ENCODE data around the gene SEMA3B.

Gene SEMA3B

DNA sequence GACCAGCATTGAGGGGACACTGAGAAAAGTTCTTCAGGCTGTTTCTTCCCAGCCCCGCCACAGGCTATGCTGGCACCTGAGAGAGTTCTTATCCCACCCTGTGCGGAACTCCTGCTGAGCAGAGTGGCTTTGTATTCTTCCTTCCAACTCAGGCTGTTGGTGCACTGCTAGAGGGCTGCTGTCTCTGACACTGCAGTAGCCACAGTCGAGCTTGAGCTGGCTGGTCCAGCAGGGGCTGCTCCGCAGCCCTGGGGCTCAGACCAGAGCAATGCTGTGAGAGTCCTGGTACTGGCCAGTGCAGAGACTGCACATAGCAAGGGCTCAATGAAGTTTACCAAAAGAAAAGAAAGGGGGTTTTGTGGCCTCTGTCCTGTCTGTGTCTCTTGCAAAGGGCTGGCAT, 29.3 kb upstream of the SEMA3B start:
- Histone ChIP-seq H3K27ac (ENCODE audit: poor library complexity, severe bottlenecking) (peak overlapping the region; percentile 88), H3K4me3 (ENCODE audit: severe bottlenecking) (no peak overlapping the region), H3K9me3 (ENCODE audit: severe bottlenecking) (no peaks in the 10 kb centered on the region), H3K36me3 (ENCODE audit: low read depth) (peaks cover 25% of the 10 kb centered on the region), H3K27me3 (ENCODE audit: insufficient read depth, poor library complexity, severe bottlenecking) (no peaks in the 10 kb centered on the region), H3K4me1 (ENCODE audit: insufficient read depth, poor library complexity, severe bottlenecking) (no peaks in the 10 kb centered on the region)
- TF ChIP-seq, protein P1, sequence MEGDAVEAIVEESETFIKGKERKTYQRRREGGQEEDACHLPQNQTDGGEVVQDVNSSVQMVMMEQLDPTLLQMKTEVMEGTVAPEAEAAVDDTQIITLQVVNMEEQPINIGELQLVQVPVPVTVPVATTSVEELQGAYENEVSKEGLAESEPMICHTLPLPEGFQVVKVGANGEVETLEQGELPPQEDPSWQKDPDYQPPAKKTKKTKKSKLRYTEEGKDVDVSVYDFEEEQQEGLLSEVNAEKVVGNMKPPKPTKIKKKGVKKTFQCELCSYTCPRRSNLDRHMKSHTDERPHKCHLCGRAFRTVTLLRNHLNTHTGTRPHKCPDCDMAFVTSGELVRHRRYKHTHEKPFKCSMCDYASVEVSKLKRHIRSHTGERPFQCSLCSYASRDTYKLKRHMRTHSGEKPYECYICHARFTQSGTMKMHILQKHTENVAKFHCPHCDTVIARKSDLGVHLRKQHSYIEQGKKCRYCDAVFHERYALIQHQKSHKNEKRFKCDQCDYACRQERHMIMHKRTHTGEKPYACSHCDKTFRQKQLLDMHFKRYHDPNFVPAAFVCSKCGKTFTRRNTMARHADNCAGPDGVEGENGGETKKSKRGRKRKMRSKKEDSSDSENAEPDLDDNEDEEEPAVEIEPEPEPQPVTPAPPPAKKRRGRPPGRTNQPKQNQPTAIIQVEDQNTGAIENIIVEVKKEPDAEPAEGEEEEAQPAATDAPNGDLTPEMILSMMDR (IDR thresholded peaks at IDR 0.05; ENCODE audit: poor library complexity, severe bottlenecking): no peak
- no peak for DNase-seq (ENCODE audit: low spot score)
- ATAC-seq (ENCODE audit: low read depth): no peak

DNA sequence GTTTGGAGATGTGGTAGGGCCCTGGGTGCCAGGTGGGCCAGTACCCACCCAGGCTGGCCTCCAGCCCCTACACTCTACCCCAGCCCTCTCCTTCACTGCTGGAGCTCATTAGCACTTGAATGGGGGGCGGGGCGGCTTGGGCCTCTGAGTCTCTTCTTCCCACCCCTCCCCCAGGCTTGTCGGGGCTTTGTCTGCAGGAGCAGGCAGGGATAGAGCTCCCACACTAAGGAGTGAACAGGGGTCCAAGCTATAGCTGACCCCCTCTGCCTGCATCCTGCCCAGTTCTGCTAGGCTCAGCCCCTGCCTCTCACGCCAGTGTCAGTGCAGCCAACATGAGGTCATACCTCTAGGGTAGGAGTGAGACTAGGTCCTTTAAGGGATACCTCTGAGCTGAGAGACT, 27.8 kb upstream of the SEMA3B start:
- no peak for ATAC-seq (ENCODE audit: low read depth)
- no peaks in the 10 kb centered on the region for H3K27me3 ChIP-seq (ENCODE audit: insufficient read depth, poor library complexity, severe bottlenecking)
- H3K4me3 ChIP-seq (ENCODE audit: severe bottlenecking): no peak overlapping the region
- H3K9me3 ChIP-seq (ENCODE audit: severe bottlenecking): no peaks in the 10 kb centered on the region
- H3K36me3 ChIP-seq (ENCODE audit: low read depth): peaks cover 25% of the 10 kb centered on the region
- DNase-seq (ENCODE audit: low spot score): no peak
- H3K27ac ChIP-seq (ENCODE audit: poor library complexity, severe bottlenecking): peak overlapping the region; percentile 93
- TF ChIP-seq, protein P1 (IDR thresholded peaks at IDR 0.05; ENCODE audit: poor library complexity, severe bottlenecking): no peak
- peaks cover 6% of the 10 kb centered on the region for H3K4me1 ChIP-seq (ENCODE audit: insufficient read depth, poor library complexity, severe bottlenecking)

DNA sequence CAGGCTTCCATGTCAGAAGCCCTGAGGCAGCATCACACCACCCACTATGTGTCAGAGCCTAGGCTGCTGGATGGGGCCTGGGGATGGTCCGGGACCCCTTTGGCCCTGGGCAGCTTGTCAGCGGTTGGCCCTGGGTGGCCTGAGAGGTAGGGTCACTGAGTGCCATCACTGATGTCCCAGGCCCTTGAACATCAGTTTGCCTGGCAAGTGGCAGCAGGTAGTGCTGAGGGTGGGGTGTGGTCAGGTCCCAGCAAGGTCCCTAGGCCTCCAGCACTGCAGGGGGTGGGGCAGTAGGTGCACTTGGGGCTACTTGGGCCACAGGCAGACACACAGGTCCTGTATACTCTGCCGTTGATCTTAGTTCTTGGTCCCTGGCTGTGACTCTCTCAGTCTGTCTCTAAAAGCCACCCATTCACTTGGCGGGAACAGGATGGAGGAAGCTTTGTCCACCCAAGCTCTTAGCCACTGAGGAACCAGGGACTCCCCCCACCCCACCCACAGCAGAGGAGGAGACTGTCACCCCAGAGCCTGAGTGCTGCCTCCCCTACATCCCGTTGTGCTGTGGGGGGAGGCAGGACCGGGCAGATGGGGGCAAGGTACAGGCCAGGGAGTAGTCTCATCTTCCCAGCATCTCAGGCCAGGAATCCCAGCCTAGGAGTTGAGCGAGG, 27.1 kb upstream of the SEMA3B start:
- Histone ChIP-seq H3K36me3 (ENCODE audit: low read depth) (peaks cover 26% of the 10 kb centered on the region), H3K9me3 (ENCODE audit: severe bottlenecking) (no peaks in the 10 kb centered on the region), H3K4me1 (ENCODE audit: insufficient read depth, poor library complexity, severe bottlenecking) (peaks cover 8% of the 10 kb centered on the region), H3K4me3 (ENCODE audit: severe bottlenecking) (no peak overlapping the region), H3K27me3 (ENCODE audit: insufficient read depth, poor library complexity, severe bottlenecking) (no peaks in the 10 kb centered on the region), H3K27ac (ENCODE audit: poor library complexity, severe bottlenecking) (peak overlapping the region; percentile 93)
- TF ChIP-seq, protein P1 (IDR thresholded peaks at IDR 0.05; ENCODE audit: poor library complexity, severe bottlenecking): no peak
- ATAC-seq (ENCODE audit: low read depth) (no peak), DNase-seq (ENCODE audit: low spot score) (no peak)

DNA sequence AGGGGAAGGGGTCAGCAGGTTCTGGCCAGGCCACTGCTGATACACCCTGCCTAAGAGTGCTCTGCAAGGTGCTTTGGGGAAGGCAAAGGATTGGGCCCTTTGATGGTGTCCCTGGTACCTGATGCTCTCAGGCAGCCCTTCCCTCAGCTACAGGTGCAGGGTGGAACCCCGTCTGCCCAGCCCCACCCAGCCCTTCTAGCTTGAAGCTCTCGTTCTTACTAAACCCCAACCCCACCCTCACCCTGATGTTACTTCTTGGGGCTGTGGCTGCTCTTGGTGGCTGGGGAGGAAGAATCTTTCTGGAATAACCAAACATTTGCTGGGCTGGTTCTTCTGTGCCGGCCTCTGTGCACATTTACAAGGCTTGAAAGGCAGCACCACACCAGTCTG, 26.6 kb upstream of the SEMA3B start:
- peaks cover 31% of the 10 kb centered on the region for H3K36me3 ChIP-seq (ENCODE audit: low read depth)

More for the DNA sequence above, 26.6 kb upstream of the SEMA3B start:
- H3K27ac ChIP-seq (ENCODE audit: poor library complexity, severe bottlenecking): peak overlapping the region; percentile 93
- ATAC-seq (ENCODE audit: low read depth) (no peak), DNase-seq (ENCODE audit: low spot score) (no peak)
- H3K4me1 ChIP-seq (ENCODE audit: insufficient read depth, poor library complexity, severe bottlenecking): peaks cover 13% of the 10 kb centered on the region
- H3K27me3 ChIP-seq (ENCODE audit: insufficient read depth, poor library complexity, severe bottlenecking): no peaks in the 10 kb centered on the region
- TF ChIP-seq, protein P1 (IDR thresholded peaks at IDR 0.05; ENCODE audit: poor library complexity, severe bottlenecking): no peak
- H3K4me3 ChIP-seq (ENCODE audit: severe bottlenecking): no peak overlapping the region
- H3K9me3 ChIP-seq (ENCODE audit: severe bottlenecking): no peaks in the 10 kb centered on the region

Measured in RWPE2 (cell line).